D721Med (cell line): ENCODE data around the gene MYF5.

Source experiments
- DNase-seq: peaks from one replicate; pipeline ENCODE4 v3.0.0; 2011; ENCODE audit warnings: low spot score; ENCODE audit not compliant: insufficient read length
- FAIRE-seq: peaks from 2 replicates; lab custom pipeline; 2011; peaks lifted over from hg19 to GRCh38; lab: Jason Lieb, UNC
- TF ChIP-seq, protein P1 (sequence below): IDR thresholded peaks from 2 replicates; pipeline ENCODE4 v1.5.1; 2012; ENCODE audit warnings: mild to moderate bottlenecking, control low read depth; ENCODE audit not compliant: insufficient read depth; ENCODE audit errors: missing control alignments

The MYF5 gene

DNA sequence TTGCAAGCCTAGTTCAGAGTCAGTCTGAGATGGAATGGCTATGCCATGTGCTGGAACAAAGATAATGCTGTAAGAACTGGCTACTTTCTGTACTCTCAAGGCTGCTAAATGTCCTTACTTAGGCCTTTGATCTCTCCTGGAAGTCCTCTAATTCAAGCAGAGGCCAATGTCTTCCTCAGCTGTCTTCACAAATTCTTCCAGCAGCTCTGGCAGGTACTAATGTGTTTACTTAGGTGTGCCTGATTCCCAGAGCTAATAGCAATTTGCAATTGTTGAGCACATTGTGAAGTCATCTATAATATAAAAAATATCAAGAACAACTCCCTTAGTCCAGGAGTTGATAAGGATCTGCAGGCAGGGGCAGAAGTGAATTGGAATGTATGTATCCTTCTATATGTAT, 3.8 kb upstream of the MYF5 start:
- DNase-seq, result no peak
- no peak for FAIRE-seq
- TF ChIP-seq, protein P1, sequence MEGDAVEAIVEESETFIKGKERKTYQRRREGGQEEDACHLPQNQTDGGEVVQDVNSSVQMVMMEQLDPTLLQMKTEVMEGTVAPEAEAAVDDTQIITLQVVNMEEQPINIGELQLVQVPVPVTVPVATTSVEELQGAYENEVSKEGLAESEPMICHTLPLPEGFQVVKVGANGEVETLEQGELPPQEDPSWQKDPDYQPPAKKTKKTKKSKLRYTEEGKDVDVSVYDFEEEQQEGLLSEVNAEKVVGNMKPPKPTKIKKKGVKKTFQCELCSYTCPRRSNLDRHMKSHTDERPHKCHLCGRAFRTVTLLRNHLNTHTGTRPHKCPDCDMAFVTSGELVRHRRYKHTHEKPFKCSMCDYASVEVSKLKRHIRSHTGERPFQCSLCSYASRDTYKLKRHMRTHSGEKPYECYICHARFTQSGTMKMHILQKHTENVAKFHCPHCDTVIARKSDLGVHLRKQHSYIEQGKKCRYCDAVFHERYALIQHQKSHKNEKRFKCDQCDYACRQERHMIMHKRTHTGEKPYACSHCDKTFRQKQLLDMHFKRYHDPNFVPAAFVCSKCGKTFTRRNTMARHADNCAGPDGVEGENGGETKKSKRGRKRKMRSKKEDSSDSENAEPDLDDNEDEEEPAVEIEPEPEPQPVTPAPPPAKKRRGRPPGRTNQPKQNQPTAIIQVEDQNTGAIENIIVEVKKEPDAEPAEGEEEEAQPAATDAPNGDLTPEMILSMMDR, result no peak

DNA sequence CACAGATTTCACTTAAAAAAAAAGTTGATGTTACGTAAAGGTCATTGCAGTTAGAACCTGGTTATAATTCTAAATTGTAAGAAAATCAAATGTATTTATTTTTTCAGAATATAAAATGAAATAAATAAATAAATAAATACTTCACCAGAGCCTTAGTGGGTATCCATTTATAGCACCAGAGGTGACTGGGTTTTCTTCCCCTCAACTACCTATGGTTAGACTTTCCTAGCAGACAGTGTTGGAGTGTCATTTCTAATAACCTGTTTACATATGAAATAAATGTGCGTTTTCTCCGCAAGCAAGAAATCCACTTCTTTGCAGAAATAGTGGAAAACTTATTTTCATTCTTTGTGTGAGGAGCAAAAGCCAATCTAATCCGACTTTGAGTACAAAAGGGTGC, 3.3 kb upstream of the MYF5 start:
- FAIRE-seq (no peak), DNase-seq (no peak)
- TF ChIP-seq, protein P1, result no peak

DNA sequence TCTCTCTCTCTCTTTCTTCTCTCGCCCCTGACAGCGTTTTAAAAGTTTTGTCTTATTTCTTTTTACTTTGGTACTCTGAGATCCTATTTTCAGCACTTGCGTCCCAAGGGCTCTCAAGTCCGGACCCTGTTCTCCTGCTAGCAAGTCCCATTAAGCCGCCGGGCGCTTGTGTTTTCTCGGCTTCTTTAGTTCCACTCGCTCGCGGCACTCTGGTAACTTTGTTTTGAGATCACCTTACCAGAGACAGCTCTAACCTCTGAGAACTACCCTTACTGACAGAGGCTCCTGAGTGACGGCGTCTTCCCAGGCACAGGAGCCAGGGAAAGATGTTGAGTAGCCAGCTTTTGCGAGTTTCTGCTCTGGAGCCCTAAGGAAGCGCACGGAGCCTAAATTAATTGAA, 2.7 kb upstream of the MYF5 start:
- FAIRE-seq (no peak), DNase-seq (no peak)

DNA sequence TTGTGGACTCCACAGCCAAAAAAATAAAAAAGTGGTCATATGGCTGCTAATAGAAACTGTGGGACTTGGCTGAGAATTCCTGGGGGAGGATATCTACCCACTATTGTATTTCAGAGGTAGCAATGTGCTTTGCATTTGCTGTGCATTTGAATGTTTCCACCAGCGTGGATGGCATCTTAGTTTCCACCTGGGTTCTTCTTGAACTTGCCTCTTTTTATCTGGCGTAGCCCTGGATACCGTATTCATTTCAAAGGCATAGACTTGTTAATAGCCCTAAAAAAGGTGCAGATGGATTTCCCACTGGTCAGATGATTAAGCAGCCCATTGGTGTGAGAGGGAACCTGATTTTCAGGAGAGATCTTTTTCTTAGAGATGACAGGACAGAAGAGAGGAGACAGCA, 1.9 kb upstream of the MYF5 start:
- DNase-seq (no peak), FAIRE-seq (no peak)
- TF ChIP-seq, protein P1, result no peak

More for the DNA sequence above, 2.7 kb upstream of the MYF5 start:
- TF ChIP-seq, protein P1, result no peak

DNA sequence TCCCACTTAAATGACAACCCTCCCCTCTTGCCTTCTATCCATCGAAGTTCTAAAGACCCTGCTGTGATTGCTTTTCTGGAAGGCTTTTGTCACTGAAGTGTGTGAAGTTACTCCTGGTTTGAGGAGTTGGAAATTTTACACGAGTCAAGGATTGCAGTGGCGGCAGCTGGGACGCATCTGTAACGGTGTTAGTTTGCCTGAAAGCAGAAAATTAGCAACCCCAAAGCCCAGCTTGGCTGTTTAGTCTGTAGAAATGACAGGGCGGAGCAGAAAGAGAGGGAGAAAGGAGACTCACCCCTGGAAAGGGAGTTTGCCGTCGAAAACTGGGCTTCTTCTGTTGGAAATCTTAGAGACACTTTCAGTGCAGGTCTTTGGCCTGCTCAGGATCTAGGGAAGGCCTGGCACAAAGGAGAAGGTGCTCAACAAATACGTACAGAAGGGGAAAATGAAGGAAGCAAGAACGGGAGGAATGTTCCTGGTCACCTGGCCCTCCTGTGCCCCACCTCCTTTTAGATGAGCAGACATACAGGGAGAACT, 931 bp upstream of the MYF5 start:
- TF ChIP-seq, protein P1, result no peak
- no peak for FAIRE-seq
- DNase-seq, result no peak

DNA sequence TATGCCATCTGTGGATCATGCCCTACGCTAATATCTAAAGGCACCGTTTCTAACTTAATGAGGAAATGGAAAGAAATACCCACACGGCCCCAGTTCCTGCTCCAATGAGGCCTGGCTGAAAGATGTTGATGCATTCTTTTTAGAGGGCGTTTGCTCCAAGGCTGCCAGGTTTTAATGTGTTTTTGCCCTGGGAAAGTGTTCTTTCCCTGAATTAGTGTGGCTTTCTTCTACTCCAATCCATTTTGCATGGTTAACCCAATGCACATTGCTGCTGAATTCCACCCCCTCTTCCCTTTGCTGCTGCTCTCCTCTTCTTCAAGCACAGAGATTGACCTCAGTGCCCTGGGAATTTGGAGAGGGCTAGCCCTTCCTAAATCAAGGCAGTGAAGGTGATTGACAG, 1.1 kb downstream of the MYF5 start:
- FAIRE-seq (no peak), DNase-seq (no peak)
- TF ChIP-seq, protein P1, result no peak

DNA sequence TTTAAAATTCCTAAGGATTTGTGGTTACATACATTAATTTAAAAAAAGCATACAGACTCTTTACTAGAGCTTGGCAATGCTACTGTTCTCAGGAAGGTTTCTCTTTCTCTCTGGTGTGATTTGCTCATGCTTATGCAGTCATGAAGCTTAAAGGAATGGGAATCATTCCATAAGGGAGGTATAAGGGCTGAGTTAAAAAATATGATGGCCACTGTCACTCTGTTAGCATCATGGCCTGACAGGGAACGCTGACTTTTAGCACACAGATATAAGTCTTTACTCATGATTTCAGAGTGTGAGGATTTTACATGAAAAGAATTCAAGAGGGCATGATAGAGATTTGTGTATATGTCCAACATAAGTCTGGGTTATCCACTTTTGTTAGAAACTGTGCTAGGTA, 3.8 kb downstream of the MYF5 start:
- FAIRE-seq (no peak), DNase-seq (no peak)
- TF ChIP-seq, protein P1, result no peak
